ENCODE results near the gene RRBP1.

Gene RRBP1

GRCh38 chr20:17617868-17618672 is 64.0 kb downstream of the RRBP1 start:
- DNase-seq = no peak

- DNase-seq = peak; percentile 30
These were observed 64.7 kb downstream of the RRBP1 start for GRCh38 chr20:17617212-17617867.

GRCh38 chr20:17616480-17617211 is 65.4 kb downstream of the RRBP1 start:
- no peak for DNase-seq

- DNase-seq = no peak
These were observed 66.2 kb downstream of the RRBP1 start for GRCh38 chr20:17615645-17616479.

- no peak for DNase-seq
These were observed 67.0 kb downstream of the RRBP1 start for GRCh38 chr20:17614812-17615644.

GRCh38 chr20:17614176-17614811 is 67.7 kb downstream of the RRBP1 start:
- no peak for DNase-seq

GRCh38 chr20:17613328-17614175 is 68.5 kb downstream of the RRBP1 start:
- no peak for DNase-seq

GRCh38 chr20:17612992-17613327 is 69.1 kb downstream of the RRBP1 start:
- no peak for DNase-seq

GRCh38 chr20:17612287-17612991 is 69.6 kb downstream of the RRBP1 start:
- peak; percentile 57 for DNase-seq

- no peak for DNase-seq
These were observed 70.3 kb downstream of the RRBP1 start for GRCh38 chr20:17611540-17612286.

GRCh38 chr20:17611290-17611539 is 70.8 kb downstream of the RRBP1 start:
- DNase-seq = no peak

GRCh38 chr20:17610566-17611289 is 71.3 kb downstream of the RRBP1 start:
- DNase-seq = peak; percentile 56

- no peak for DNase-seq
These were observed 72.1 kb downstream of the RRBP1 start for GRCh38 chr20:17609811-17610377.

GRCh38 chr20:17608701-17609497 is 73.1 kb downstream of the RRBP1 start:
- no peak for DNase-seq

GRCh38 chr20:17606001-17606400 is 76.0 kb downstream of the RRBP1 start:
- no peak for DNase-seq

- no peak for DNase-seq
These were observed 76.8 kb downstream of the RRBP1 start for GRCh38 chr20:17605131-17605660.

- DNase-seq = no peak
These were observed 79.5 kb downstream of the RRBP1 start for GRCh38 chr20:17602493-17602892.

Measured in CD4-positive, alpha-beta T cell treated with Interferon gamma for 1 hour (primary cell).